ENCODE results near the gene CSH1.

DNA sequence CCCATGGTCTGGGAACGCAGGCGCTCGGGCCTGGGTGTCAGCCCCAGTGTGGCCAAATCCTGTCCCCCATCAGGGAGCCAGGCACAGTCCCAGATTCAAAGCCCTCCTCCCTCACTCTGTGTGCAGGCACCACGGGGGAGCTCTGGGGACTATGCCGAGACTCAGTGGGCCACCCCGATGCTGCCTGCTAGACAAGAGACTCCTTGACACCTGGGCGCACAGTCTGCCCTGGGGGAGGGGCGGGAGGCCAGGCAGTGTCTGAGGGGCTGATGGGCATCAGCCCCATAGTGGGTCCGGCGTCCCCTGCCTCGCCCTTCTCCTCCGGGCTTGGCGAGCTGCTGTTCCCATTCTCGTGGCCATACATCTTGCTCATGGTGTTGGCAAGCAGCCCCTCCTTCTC lies 44.2 kb upstream of the CSH1 start:
- TF ChIP-seq FOXK2 (IDR thresholded peaks at IDR 0.05) = no peak
- no peak for TF ChIP-seq FOXA1 (IDR thresholded peaks at IDR 0.05)
- no peak for TF ChIP-seq ELF4 (IDR thresholded peaks at IDR 0.05)
- no peak for TF ChIP-seq ZNF384 (IDR thresholded peaks at IDR 0.05)
- TF ChIP-seq SUZ12 (IDR thresholded peaks at IDR 0.05) = no peak
- TF ChIP-seq L3MBTL2 (conservative IDR thresholded peaks at IDR 0.05) = no peak
- TF ChIP-seq, protein P1, sequence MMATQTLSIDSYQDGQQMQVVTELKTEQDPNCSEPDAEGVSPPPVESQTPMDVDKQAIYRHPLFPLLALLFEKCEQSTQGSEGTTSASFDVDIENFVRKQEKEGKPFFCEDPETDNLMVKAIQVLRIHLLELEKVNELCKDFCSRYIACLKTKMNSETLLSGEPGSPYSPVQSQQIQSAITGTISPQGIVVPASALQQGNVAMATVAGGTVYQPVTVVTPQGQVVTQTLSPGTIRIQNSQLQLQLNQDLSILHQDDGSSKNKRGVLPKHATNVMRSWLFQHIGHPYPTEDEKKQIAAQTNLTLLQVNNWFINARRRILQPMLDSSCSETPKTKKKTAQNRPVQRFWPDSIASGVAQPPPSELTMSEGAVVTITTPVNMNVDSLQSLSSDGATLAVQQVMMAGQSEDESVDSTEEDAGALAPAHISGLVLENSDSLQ (IDR thresholded peaks at IDR 0.05) = no peak
- TF ChIP-seq FOXM1 (IDR thresholded peaks at IDR 0.05; ENCODE audit: borderline replicate concordance) = no peak
